ENCODE measurements around the gene NT5C.

NT5C gene

GRCh38 chr17:75093548-75094158 lies 37.9 kb downstream of the NT5C start:
- no peaks in the 10 kb centered on the region for H3K36me3 ChIP-seq (ENCODE audit: insufficient read depth)
- no peak overlapping the region for H3K4me3 ChIP-seq (IDR thresholded peaks at IDR 0.05; ENCODE audit: insufficient read depth, low read depth, low read length)
- H3K79me2 ChIP-seq (ENCODE audit: insufficient read depth, low read depth): no peaks in the 10 kb centered on the region
- TF ChIP-seq, protein P1, sequence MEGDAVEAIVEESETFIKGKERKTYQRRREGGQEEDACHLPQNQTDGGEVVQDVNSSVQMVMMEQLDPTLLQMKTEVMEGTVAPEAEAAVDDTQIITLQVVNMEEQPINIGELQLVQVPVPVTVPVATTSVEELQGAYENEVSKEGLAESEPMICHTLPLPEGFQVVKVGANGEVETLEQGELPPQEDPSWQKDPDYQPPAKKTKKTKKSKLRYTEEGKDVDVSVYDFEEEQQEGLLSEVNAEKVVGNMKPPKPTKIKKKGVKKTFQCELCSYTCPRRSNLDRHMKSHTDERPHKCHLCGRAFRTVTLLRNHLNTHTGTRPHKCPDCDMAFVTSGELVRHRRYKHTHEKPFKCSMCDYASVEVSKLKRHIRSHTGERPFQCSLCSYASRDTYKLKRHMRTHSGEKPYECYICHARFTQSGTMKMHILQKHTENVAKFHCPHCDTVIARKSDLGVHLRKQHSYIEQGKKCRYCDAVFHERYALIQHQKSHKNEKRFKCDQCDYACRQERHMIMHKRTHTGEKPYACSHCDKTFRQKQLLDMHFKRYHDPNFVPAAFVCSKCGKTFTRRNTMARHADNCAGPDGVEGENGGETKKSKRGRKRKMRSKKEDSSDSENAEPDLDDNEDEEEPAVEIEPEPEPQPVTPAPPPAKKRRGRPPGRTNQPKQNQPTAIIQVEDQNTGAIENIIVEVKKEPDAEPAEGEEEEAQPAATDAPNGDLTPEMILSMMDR (conservative IDR thresholded peaks at IDR 0.05; ENCODE audit: low read depth, low read length): no peak
- no peaks in the 10 kb centered on the region; the same call in 1 of the 2 replicates for H3K27me3 ChIP-seq (ENCODE audit: insufficient read depth, low read depth)
- H3K4me1 ChIP-seq (ENCODE audit: low read depth, poor library complexity, severe bottlenecking): no peaks in the 10 kb centered on the region
- no peak overlapping the region for H3K27ac ChIP-seq
- no peak overlapping the region for H3K4me2 ChIP-seq
- no peak overlapping the region for H2AFZ ChIP-seq (ENCODE audit: low read depth)
- no peaks in the 10 kb centered on the region for H4K20me1 ChIP-seq (ENCODE audit: insufficient read depth)
- H3K9ac ChIP-seq: no peak overlapping the region

DNA sequence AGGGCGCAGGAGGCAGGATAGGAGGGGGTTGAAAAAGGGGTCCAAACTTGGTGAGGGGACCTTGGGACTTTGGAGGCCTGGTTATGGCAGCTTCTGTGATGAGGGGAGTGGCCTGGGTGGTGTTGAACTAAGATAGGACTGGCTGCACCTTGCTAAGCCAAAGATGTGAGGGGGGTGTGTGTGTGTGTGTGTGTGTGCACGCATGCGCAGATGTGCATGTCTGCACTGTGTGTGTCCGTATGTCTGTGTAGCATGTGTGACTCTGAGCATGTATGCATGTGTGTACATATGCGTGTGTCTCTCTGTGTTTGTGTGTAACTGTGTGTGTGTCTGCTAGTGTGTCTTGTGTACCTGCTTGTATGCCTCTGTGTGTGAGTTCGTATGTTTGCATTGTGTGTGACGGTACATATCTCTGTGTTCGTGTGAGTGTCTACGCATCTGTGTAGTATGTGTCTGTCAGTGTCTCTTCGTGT lies 39.7 kb downstream of the NT5C start:
- Histone ChIP-seq H3K4me2 (no peak overlapping the region), H3K4me1 (ENCODE audit: low read depth, poor library complexity, severe bottlenecking) (no peaks in the 10 kb centered on the region), H3K27me3 (ENCODE audit: insufficient read depth, low read depth) (no peaks in the 10 kb centered on the region), H4K20me1 (ENCODE audit: insufficient read depth) (no peaks in the 10 kb centered on the region), H2AFZ (ENCODE audit: low read depth) (no peak overlapping the region), H3K36me3 (ENCODE audit: insufficient read depth) (no peaks in the 10 kb centered on the region), H3K4me3 (IDR thresholded peaks at IDR 0.05; ENCODE audit: insufficient read depth, low read depth, low read length) (no peak overlapping the region), H3K27ac (no peak overlapping the region), H3K79me2 (ENCODE audit: insufficient read depth, low read depth) (no peaks in the 10 kb centered on the region), H3K9ac (no peak overlapping the region)
- TF ChIP-seq, protein P1 (conservative IDR thresholded peaks at IDR 0.05; ENCODE audit: low read depth, low read length): no peak

DNA sequence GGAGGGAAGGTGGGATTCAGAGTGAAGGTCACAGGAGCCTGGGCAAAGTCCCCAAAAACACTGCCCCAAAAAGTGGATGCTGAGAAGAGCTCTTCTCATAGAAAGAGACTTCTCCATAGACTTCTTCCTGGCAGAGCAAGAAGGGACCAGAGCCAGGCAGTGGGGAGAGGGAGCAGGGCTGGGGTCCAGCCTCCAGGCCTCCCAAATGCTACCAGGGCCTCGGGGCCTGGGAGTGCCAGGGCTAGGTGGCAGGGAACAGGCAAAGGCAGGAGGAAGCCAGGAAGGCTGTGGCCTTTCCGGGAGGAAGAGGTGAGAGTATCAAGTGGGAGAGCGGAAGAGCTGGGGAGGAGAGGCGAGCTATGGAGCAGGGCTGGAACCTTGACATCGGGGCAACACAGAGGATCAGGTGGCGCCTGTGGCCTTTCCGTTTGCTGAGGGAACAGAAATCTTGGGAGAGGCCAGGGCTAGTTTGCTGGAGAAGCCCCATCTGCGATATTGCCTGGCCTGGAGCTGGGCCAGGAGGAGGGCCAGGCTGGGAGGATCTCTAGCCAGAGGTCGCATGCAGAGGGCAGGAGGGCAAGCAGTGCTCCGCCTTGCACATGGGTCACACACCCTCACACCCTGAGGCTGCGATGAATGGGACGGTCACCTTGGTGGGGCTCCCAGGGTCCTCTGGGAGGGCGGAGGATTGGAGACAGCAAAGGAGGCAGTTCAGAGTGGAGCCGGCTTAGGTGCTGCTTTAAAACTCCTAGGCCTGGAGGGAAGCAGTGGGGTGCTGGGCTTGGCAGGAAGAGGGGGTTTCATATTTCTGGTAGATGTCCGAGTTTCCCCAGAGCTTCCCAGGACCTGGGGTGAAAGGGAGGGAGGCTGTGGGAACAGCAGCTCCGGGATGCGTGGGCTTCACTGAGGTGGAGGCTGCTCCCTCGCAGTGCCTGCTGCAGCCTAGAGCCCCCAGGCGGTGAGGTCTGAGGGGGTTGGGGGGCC lies 40.4 kb downstream of the NT5C start:
- TF ChIP-seq, protein P1 (conservative IDR thresholded peaks at IDR 0.05; ENCODE audit: low read depth, low read length): no peak
- no peak overlapping the region for H2AFZ ChIP-seq (ENCODE audit: low read depth)
- H3K4me2 ChIP-seq: no peak overlapping the region
- no peak overlapping the region for H3K9ac ChIP-seq
- no peak overlapping the region for H3K4me3 ChIP-seq (IDR thresholded peaks at IDR 0.05; ENCODE audit: insufficient read depth, low read depth, low read length)
- no peak overlapping the region for H3K27ac ChIP-seq
- H3K36me3 ChIP-seq (ENCODE audit: insufficient read depth): no peaks in the 10 kb centered on the region
- H3K79me2 ChIP-seq (ENCODE audit: insufficient read depth, low read depth): no peaks in the 10 kb centered on the region
- H3K27me3 ChIP-seq (ENCODE audit: insufficient read depth, low read depth): no peaks in the 10 kb centered on the region
- no peaks in the 10 kb centered on the region for H4K20me1 ChIP-seq (ENCODE audit: insufficient read depth)
- H3K4me1 ChIP-seq (ENCODE audit: low read depth, poor library complexity, severe bottlenecking): no peaks in the 10 kb centered on the region

GRCh38 chr17:75088465-75089417 lies 42.8 kb downstream of the NT5C start:
- Histone ChIP-seq H3K4me3 (IDR thresholded peaks at IDR 0.05; ENCODE audit: insufficient read depth, low read depth, low read length) (no peak overlapping the region), H3K4me1 (ENCODE audit: low read depth, poor library complexity, severe bottlenecking) (no peaks in the 10 kb centered on the region), H3K9ac (no peak overlapping the region), H3K36me3 (ENCODE audit: insufficient read depth) (no peaks in the 10 kb centered on the region), H4K20me1 (ENCODE audit: insufficient read depth) (no peaks in the 10 kb centered on the region), H2AFZ (ENCODE audit: low read depth) (no peak overlapping the region), H3K27me3 (ENCODE audit: insufficient read depth, low read depth) (no peaks in the 10 kb centered on the region), H3K79me2 (ENCODE audit: insufficient read depth, low read depth) (no peaks in the 10 kb centered on the region), H3K4me2 (no peak overlapping the region), H3K27ac (no peak overlapping the region)
- TF ChIP-seq, protein P1 (conservative IDR thresholded peaks at IDR 0.05; ENCODE audit: low read depth, low read length): no peak

All from KMS-11 (cell line).